K562 (cell line): Measurements from ENCODE around the gene ADAMTSL2. TPM values are rescaled to one million over a fixed set of nuclear protein-coding genes. Genes with fewer than 3 reads are reported as not detected.
A peak's percentile ranks its signal among the peaks of the same experiment; 100 is the strongest.

Source experiments
- ATF7 ChIP-seq: fragments of 450-650 bp; IDR thresholded peaks from 2 replicates; pipeline ENCODE4 v1.7.1; 2014; ENCODE audit warnings: mild to moderate bottlenecking, moderate library complexity
- BCL6 ChIP-seq: fragments of 250-450 bp; sonication (Bioruptor Pico); IDR thresholded peaks from 2 replicates; pipeline ENCODE4 v1.4.0; 2020
- EHMT2 ChIP-seq: fragments of 450-650 bp; IDR thresholded peaks from 2 replicates; pipeline ENCODE4 v1.6.1; 2018; ENCODE audit warnings: antibody characterized with exemption
- HDAC3 ChIP-seq: fragments of 450-650 bp; IDR thresholded peaks from 2 replicates; pipeline ENCODE4 v1.6.1; 2018; ENCODE audit warnings: borderline replicate concordance, mild to moderate bottlenecking, moderate library complexity; ENCODE audit not compliant: partially characterized antibody
- KAT2B ChIP-seq: IDR thresholded peaks from one replicate; pipeline ENCODE4 v1.6.1; 2012; ENCODE audit warnings: low read depth, mild to moderate bottlenecking, control low read depth, inconsistent platforms, low read length, moderate library complexity
- KLF13 ChIP-seq: fragments of 450-650 bp; IDR thresholded peaks from 2 replicates; pipeline ENCODE4 v1.6.1; 2016; ENCODE audit warnings: missing genetic modification characterization, low read depth, mild to moderate bottlenecking, missing compliant biosample characterization, moderate library complexity, borderline replicate concordance
- MAFF ChIP-seq: IDR thresholded peaks from 2 replicates; pipeline ENCODE4 v1.6.1; 2012; ENCODE audit warnings: low read length, improper control_type of control experiment
- NR4A1 ChIP-seq, 2 experiments: fragments of 250-450 bp in 1 of 2; fragments of 450-650 bp in 1 of 2; sonication (Bioruptor Pico) in 1 of 2; IDR thresholded peaks; 2 replicates each; pipeline versions ENCODE4 v1.4.0 to v1.6.1; 2016 to 2020; ENCODE audit warnings: mild to moderate bottlenecking in 2 of 2, missing compliant biosample characterization in 1 of 2, missing genetic modification characterization in 1 of 2, moderate library complexity in 1 of 2
- RBM15 ChIP-seq: fragments of 200-400 bp; formaldehyde crosslinking; IDR thresholded peaks from 2 replicates; pipeline ENCODE4 v1.6.1; 2018; ENCODE audit warnings: mild to moderate bottlenecking, low read length, moderate library complexity; ENCODE audit not compliant: insufficient read depth
- RNF2 ChIP-seq: sonication (generic); IDR thresholded peaks from 2 replicates; pipeline ENCODE4 v1.6.1; 2016
- SMAD2 ChIP-seq: fragments of 150-350 bp; IDR thresholded peaks from 2 replicates; pipeline ENCODE4 v1.6.1; 2014; ENCODE audit warnings: low read depth, mild to moderate bottlenecking, low read length
- STAG1 ChIP-seq: sonication (generic); formaldehyde crosslinking; IDR thresholded peaks from 2 replicates; pipeline ENCODE4 v1.5.0; 2020; ENCODE audit warnings: missing genetic modification reagents, borderline replicate concordance
- TAF7 ChIP-seq: fragments of 450-650 bp; IDR thresholded peaks from 2 replicates; pipeline ENCODE4 v1.6.1; 2016; ENCODE audit warnings: missing genetic modification characterization, missing compliant biosample characterization
- TRIM28 ChIP-seq: fragments of 450-650 bp; IDR thresholded peaks from 2 replicates; pipeline ENCODE4 v1.6.1; 2017
- ZNF133 ChIP-seq: fragments of 250-450 bp; sonication (Bioruptor Pico); IDR thresholded peaks from 2 replicates; pipeline ENCODE4 v1.4.0; 2020; ENCODE audit warnings: mild to moderate bottlenecking
- ZNF561 ChIP-seq: fragments of 450-650 bp; formaldehyde crosslinking; conservative IDR thresholded peaks from 2 replicates; pipeline ENCODE4 v1.4.0; 2020; ENCODE audit warnings: mild to moderate bottlenecking, moderate library complexity
- ZNF717 ChIP-seq: fragments of 250-450 bp; sonication (Bioruptor Pico); IDR thresholded peaks from 2 replicates; pipeline ENCODE4 v1.5.0; 2021
- ZNF75A ChIP-seq: fragments of 450-650 bp; formaldehyde crosslinking; IDR thresholded peaks from 2 replicates; pipeline ENCODE4 v1.4.0; 2020; ENCODE audit warnings: mild to moderate bottlenecking
- polyA plus RNA-seq, 8 experiments: library from polyadenylated mRNA; depleted of rRNA in 4 of 8; stranded (reverse) in 5 of 8; unstranded in 3 of 8; fragments of >200 nt; fragmentation: Nextera tagmentation in 2 of 8; fragmentation: Illumina TruSeq in 1 of 8; extraction: Ambion mirVana in 2 of 8; extraction: Trizol in 1 of 8; gene quantifications; 2 replicates each; pipeline versions ENCODE4 v1.2.1 to v1.2.3, GENCODE V29; 2011 to 2014; ENCODE audit warnings: inconsistent platforms in 1 of 8, missing spikeins in 1 of 8
- total RNA-seq, 7 experiments: library from RNA; depleted of rRNA in 6 of 7; stranded (reverse); fragments of >200 nt in 6 of 7; fragmentation: Illumina TruSeq in 2 of 7; extraction: Trizol in 2 of 7; gene quantifications; 2 replicates each; pipeline versions ENCODE4 v1.2.1 to v1.2.3, GENCODE V29; 2011 to 2021; ENCODE audit warnings: low replicate concordance in 1 of 7
- TF ChIP-seq, protein P1 (sequence below): fragments of 200-600 bp; sonication (generic); IDR thresholded peaks from one replicate; pipeline ENCODE4 v1.6.1; 2012; ENCODE audit warnings: mild to moderate bottlenecking, low read depth, low read length, inconsistent platforms

Gene ADAMTSL2
- total and polyA plus RNA-seq, 9 of the 15 experiments (the other 6 are each of a cell fraction or from before 2014, with no cell fraction given): 0.04 TPM; not detected in 8

DNA sequence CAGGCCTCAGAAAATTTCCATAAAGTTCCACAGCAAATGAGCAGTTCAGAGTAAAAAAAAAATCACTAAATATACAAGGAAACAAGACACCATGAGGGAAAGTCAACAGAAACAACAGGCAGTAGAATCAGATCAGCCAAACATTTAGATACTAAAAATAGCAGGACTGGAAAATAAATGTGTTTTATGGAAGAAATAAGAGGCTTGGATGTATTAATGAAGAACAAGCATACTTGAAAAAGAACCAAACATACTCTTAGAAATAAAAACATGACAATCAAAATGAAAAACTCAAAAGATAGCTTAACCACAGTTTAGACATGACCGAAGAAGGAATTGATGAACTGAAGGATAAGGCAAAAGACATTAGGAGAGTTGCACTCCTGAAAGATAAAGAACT, 32.4 kb upstream of the ADAMTSL2 start (continued):
- no peak for TF ChIP-seq KLF13 (tag)
- TF ChIP-seq SMAD2: no peak
- TF ChIP-seq ZNF75A (CRISPR knock-in tag): no peak
- TF ChIP-seq BCL6 (CRISPR knock-in tag): no peak
- no peak for TF ChIP-seq TAF7 (tag)
- peak; percentile 85 for TF ChIP-seq TRIM28
- no peak for TF ChIP-seq NR4A1 (CRISPR knock-in tag; IDR thresholded peaks at IDR 0.05)
- no peak for TF ChIP-seq NR4A1 (tag; IDR thresholded peaks at IDR 0.05)
- TF ChIP-seq ZNF561 (CRISPR knock-in tag): no peak
- no peak for TF ChIP-seq RNF2
- no peak for TF ChIP-seq ZNF133
- no peak for TF ChIP-seq KAT2B
- TF ChIP-seq MAFF: no peak
- no peak for TF ChIP-seq STAG1 (CRISPR knock-in tag)
- TF ChIP-seq ZNF717 (CRISPR knock-in tag): no peak
- no peak for TF ChIP-seq ATF7
- TF ChIP-seq RBM15: no peak
- no peak for TF ChIP-seq EHMT2
- TF ChIP-seq, protein P1, sequence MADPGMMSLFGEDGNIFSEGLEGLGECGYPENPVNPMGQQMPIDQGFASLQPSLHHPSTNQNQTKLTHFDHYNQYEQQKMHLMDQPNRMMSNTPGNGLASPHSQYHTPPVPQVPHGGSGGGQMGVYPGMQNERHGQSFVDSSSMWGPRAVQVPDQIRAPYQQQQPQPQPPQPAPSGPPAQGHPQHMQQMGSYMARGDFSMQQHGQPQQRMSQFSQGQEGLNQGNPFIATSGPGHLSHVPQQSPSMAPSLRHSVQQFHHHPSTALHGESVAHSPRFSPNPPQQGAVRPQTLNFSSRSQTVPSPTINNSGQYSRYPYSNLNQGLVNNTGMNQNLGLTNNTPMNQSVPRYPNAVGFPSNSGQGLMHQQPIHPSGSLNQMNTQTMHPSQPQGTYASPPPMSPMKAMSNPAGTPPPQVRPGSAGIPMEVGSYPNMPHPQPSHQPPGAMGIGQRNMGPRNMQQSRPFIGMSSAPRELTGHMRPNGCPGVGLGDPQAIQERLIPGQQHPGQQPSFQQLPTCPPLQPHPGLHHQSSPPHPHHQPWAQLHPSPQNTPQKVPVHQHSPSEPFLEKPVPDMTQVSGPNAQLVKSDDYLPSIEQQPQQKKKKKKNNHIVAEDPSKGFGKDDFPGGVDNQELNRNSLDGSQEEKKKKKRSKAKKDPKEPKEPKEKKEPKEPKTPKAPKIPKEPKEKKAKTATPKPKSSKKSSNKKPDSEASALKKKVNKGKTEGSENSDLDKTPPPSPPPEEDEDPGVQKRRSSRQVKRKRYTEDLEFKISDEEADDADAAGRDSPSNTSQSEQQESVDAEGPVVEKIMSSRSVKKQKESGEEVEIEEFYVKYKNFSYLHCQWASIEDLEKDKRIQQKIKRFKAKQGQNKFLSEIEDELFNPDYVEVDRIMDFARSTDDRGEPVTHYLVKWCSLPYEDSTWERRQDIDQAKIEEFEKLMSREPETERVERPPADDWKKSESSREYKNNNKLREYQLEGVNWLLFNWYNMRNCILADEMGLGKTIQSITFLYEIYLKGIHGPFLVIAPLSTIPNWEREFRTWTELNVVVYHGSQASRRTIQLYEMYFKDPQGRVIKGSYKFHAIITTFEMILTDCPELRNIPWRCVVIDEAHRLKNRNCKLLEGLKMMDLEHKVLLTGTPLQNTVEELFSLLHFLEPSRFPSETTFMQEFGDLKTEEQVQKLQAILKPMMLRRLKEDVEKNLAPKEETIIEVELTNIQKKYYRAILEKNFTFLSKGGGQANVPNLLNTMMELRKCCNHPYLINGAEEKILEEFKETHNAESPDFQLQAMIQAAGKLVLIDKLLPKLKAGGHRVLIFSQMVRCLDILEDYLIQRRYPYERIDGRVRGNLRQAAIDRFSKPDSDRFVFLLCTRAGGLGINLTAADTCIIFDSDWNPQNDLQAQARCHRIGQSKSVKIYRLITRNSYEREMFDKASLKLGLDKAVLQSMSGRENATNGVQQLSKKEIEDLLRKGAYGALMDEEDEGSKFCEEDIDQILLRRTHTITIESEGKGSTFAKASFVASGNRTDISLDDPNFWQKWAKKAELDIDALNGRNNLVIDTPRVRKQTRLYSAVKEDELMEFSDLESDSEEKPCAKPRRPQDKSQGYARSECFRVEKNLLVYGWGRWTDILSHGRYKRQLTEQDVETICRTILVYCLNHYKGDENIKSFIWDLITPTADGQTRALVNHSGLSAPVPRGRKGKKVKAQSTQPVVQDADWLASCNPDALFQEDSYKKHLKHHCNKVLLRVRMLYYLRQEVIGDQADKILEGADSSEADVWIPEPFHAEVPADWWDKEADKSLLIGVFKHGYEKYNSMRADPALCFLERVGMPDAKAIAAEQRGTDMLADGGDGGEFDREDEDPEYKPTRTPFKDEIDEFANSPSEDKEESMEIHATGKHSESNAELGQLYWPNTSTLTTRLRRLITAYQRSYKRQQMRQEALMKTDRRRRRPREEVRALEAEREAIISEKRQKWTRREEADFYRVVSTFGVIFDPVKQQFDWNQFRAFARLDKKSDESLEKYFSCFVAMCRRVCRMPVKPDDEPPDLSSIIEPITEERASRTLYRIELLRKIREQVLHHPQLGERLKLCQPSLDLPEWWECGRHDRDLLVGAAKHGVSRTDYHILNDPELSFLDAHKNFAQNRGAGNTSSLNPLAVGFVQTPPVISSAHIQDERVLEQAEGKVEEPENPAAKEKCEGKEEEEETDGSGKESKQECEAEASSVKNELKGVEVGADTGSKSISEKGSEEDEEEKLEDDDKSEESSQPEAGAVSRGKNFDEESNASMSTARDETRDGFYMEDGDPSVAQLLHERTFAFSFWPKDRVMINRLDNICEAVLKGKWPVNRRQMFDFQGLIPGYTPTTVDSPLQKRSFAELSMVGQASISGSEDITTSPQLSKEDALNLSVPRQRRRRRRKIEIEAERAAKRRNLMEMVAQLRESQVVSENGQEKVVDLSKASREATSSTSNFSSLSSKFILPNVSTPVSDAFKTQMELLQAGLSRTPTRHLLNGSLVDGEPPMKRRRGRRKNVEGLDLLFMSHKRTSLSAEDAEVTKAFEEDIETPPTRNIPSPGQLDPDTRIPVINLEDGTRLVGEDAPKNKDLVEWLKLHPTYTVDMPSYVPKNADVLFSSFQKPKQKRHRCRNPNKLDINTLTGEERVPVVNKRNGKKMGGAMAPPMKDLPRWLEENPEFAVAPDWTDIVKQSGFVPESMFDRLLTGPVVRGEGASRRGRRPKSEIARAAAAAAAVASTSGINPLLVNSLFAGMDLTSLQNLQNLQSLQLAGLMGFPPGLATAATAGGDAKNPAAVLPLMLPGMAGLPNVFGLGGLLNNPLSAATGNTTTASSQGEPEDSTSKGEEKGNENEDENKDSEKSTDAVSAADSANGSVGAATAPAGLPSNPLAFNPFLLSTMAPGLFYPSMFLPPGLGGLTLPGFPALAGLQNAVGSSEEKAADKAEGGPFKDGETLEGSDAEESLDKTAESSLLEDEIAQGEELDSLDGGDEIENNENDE: no peak
- no peak for TF ChIP-seq HDAC3
